GM12891 (cell line): ENCODE data around the gene MCTP1.

Experiments
- PAX5 ChIP-seq: IDR thresholded peaks from 2 replicates; pipeline ENCODE4 v1.6.1; 2011; ENCODE audit warnings: low read length, moderate library complexity, mild to moderate bottlenecking; ENCODE audit not compliant: insufficient read depth, severe bottlenecking
- POLR2A ChIP-seq: IDR thresholded peaks from 2 replicates; pipeline ENCODE4 v1.6.1; 2011; ENCODE audit warnings: low read depth, low read length, control low read depth
- POLR2AphosphoS5 ChIP-seq: IDR thresholded peaks from 2 replicates; pipeline ENCODE4 v1.6.1; 2011; ENCODE audit warnings: low read depth, low read length, control low read depth
- POU2F2 ChIP-seq: IDR thresholded peaks from 2 replicates; pipeline ENCODE4 v1.6.1; 2011; ENCODE audit warnings: low read depth, mild to moderate bottlenecking, control low read depth, low read length, moderate library complexity
- SPI1 ChIP-seq: IDR thresholded peaks from 2 replicates; pipeline ENCODE4 v1.6.1; 2011; ENCODE audit warnings: low read depth, low read length, control low read depth
- TAF1 ChIP-seq: IDR thresholded peaks from 2 replicates; pipeline ENCODE4 v1.6.1; 2011; ENCODE audit warnings: low read depth, low read length, control low read depth

DNA sequence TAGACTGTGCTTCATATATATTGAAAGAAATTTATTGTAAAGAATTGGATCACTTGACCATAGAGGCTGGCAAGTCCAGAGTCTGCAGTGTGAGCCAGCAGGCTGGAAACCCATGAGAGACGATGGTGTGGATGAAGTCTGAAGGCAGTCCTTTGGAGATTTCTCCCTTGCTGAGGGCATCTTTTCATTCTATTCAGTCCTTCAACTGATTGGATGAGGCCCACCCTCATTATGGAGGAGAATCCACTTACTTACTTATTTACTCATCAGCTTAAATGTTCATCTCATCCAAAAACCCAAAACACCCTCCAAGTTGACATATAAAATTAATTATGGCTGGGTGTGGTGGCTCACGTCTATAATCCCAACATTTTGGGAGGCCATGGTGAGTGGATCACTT, 62.1 kb downstream of the MCTP1 start:
- no peak for TF ChIP-seq POLR2AphosphoS5
- no peak for TF ChIP-seq POLR2A
- TF ChIP-seq SPI1: no peak
- TF ChIP-seq TAF1: no peak
- TF ChIP-seq POU2F2: no peak
- no peak for TF ChIP-seq PAX5
